GM18507 (cell line): ENCODE measurements around the gene TMEM132D.
"Not testable (repeated sequence)": the region's sequence is repeated elsewhere in the genome, so short reads cannot be mapped to it uniquely, and the experiment has no call there.

Source experiments
- DNase-seq: peaks from one replicate; pipeline ENCODE4 v3.0.0; 2011; ENCODE audit warnings: low read depth; ENCODE audit not compliant: insufficient read length; ENCODE audit errors: extremely low spot score
- FAIRE-seq: peaks from 2 replicates; lab custom pipeline; 2011; peaks lifted over from hg19 to GRCh38; lab: Jason Lieb, UNC

TMEM132D gene

GRCh38 chr12:129075460-129076208, 828.2 kb downstream of the TMEM132D start:
- no peak for FAIRE-seq
- no peak for DNase-seq

- DNase-seq: no peak
- no peak for FAIRE-seq
Measured at GRCh38 chr12:129074379-129074778, 829.4 kb downstream of the TMEM132D start.

DNA sequence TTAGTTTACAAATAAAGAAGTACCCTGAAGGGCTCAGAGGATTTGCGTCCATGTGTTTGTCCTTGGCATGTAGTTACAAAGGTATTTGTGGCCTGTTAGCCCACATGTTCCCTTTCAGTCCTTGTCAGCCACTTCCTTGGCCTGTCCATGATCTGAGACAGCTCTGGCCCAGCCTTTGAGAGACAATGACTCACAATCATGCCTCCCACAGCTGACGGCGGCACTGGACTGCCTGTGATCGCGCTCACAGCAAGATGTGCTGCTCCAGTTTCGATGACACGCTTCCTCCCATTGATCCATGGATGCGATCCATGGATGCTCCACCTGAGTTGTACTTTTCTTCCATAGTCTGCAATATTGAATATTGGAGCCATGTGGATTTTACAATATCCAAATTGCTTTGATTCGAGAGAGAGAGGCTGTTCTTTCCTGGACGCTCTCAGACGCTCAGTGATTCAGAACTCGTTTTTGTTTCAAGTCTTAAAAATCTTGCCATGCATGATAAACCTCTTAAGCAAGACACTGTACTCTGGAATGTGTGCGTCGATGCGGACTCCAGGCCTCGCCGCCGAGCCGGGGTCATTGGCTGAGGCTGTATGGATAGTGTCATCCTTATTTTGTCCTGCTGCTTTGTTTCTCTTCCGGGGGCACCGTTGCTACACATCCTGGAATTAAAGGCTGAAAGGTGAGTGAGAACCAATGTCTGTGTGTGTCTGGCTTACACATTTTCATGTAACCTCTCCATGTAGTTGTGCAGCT, 830.5 kb downstream of the TMEM132D start:
- FAIRE-seq (no peak), DNase-seq (no peak)

GRCh38 chr12:129071362-129071761, 832.5 kb downstream of the TMEM132D start:
- no peak for FAIRE-seq
- DNase-seq: no peak

- FAIRE-seq: no peak
- DNase-seq: no peak
Measured at GRCh38 chr12:129069886-129070285, 833.9 kb downstream of the TMEM132D start.

DNA sequence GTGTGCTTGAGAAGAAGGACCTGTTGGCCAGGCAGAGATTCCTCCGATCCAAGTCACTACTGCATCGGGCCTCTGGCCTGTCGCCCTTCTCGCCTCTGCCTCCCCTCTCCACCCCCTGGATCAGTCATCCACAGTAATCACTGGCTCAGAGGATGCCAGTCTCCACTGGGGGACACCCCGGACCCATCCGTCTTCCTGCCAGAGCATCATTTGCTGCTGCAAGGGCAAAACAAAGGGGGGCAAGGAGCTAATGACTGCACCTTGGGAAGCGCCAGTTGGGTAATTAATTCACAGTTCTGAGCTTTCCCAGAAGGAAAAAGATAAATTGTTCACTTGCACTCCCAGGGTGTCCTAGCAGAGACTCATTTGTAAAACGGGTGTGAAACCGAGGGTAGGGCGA, 835.1 kb downstream of the TMEM132D start:
- no peak for FAIRE-seq

GRCh38 chr12:129067491-129067890, 836.3 kb downstream of the TMEM132D start:
- no peak for FAIRE-seq
- DNase-seq: no peak

More for the DNA sequence above, 835.1 kb downstream of the TMEM132D start:
- no peak for DNase-seq

DNA sequence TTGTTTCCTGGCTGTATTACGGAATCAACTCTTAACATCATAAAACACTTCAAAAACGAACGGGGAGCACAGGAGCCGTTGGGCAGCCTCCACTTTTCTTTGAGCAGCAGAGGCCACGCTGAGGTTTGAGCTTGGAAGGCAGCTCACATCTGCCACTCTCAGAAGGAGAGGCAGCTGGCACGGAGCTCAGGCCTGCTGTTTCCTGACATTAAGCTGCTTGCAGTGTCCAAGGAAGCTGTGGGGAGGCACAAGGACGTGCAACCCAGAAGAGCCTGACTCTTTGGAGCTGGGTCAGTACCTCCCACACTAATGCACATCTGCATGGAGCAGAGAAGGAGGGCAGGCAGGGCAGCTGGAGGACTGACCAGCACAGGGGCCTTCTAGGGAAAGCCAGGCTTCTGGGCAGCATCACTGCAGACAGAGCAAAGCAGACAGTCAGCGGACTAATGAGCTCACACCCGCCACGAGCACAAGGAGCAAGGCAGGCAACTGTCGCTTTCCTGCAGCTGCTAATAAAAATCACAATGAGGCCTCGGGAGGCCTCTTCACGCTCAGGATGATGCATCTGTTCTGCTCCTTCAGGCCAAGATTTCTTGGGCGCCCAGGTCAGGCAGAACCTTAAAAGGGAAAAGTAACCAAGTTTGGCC, 839.5 kb downstream of the TMEM132D start:
- no peak for FAIRE-seq
- DNase-seq: no peak

DNA sequence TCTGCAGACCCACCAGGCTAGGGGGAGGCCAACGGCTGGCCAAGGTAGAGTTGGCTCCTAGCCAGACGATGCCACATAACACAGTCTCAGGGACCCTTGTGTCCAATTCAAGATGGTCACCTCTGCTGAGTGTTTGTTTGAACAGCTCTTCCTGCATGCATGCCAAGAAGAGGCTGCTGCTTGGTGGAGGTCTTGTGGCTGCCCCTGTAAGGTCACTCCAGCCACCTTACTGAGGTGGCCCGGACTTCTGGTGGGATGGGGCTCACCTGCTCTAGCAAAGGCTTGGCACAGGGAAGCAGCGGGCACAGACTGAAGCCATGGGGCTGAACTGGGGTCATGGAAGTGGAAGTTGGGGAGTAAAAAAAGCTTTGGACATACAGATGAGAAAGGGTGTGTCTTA, 840.2 kb downstream of the TMEM132D start:
- DNase-seq (no peak), FAIRE-seq (no peak)

- DNase-seq (no peak), FAIRE-seq (no peak)
Measured at GRCh38 chr12:129053232-129053631, 850.6 kb downstream of the TMEM132D start.

DNA sequence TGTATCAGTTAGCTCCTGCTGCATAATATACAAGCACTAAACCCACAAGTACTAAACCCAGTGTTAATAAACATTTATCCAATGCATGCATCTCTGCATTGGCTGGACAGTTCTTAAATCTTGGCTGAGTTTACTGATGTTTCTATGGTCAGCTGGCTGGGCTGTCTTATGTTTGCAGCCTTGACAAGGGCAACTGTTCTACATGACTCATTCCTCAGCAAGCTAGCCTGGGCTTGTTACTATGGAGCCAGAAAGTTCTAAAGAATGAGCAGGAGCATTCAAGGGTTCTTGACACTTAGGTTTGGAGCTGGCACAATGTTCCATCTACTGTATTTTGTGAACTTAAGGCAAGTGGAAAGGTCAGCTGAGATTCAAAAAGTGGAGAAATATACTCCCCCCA, 851.5 kb downstream of the TMEM132D start:
- DNase-seq (no peak), FAIRE-seq (no peak)

DNA sequence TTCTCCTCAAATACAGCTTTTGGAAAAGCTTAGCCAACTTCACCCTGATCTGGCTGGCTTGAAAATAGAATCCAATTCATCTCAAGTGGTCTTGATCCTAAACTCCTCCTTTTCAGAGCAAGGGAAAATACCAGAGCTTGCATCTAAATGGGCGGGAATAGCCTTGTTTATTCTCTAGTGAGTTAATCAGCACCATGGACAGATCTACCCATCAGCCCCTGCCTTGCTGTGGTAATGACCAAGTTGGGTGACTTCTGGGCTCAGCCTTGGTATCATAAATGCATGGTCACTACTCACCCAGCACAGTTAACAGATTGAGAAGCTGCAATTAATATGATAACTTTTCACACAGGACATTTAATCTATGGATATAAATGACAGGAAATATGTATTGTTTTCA, 853.9 kb downstream of the TMEM132D start:
- FAIRE-seq (no peak), DNase-seq (no peak)

GRCh38 chr12:129043334-129043733, 860.5 kb downstream of the TMEM132D start:
- not testable (repeated sequence) for DNase-seq, FAIRE-seq

DNA sequence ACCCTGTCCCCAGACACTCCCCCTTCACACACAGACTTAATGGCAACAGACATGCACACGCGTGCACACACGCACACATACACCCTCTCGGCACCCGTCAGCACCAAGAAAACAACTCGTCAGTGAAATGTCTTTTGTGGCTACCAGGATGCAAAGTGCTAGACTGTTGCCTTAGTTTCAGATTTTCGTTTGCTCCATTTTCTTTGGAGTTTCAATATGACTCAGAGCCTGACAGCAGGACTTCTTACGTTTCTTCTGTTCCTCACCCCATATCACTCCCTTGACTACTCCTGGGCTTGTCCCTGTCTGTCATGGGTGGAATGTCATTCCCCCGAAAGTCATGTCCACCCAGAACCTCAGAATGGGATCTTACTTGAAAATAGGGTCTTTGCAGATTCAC, 867.7 kb downstream of the TMEM132D start:
- FAIRE-seq (no peak), DNase-seq (no peak)

DNA sequence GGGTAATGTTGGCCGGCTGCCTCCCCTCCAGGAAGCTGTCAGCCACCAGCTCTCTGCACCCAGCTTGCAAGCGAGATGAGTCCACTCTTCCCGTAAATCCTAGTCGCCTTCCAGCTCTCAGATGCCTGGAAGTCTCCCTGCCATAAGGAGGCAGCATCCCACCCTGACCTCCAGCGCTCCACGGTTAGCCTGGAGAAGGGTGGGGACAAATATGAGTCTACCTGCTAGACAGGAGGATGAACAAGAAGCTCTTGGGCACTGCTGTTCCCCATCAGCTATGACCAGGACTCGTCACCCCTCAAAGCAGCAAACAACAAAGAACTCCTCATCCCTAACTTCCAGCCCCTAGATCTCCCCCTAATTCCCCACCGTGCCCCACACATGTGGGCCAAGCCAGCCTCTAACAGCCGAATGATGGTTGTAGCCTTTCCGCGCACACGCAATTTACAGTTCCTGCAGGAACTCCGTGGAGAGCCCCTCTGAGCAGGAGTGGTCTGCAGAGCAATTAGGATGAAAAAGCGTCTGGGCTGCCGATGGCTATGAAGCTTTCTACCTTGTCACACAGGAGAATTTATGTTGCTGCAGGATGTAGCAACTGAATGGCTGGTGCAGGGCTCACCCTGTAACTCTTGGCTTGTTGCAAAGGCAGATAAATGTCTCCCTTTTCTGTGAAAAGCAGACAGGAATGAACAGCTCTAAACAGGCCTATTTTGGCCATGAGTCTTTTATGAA, 869.1 kb downstream of the TMEM132D start:
- DNase-seq (no peak), FAIRE-seq (no peak)

DNA sequence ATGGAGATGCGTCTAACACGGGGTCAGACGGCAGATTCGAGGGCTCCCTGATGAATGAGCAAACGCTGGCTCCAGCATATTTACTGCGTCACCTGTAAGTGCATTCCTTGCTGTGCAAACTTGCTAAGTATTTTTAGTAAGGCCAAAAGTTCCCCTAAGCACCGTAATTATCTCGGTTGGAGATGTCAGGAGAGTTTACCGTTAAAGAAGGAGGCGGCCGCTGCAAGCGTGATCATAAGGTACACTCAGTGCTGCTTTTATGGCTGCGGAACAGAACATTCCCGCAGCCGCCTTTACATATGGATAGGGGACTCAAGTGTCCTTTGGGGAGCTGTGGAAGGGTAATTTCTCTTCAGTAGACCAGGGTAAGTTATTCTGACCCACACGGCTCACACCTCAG, 875.0 kb downstream of the TMEM132D start:
- DNase-seq (no peak), FAIRE-seq (no peak)

DNA sequence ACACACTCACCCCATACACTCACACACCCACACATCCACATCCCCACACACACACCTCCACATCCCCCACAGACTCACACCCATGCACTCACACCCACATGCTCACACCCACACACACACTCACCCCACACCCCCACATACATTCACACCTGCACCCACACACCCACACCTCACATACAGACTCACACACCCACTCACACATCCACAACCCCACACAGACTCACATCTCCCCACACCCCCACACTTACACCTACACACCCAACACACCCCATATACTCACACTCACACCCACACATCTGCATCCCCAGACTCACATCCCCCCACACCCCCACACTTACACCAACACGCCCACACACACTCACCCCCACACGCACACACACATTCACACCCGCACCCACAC, 878.8 kb downstream of the TMEM132D start:
- no peak for DNase-seq
- no peak for FAIRE-seq
